Activated T-helper 1 cell treated with Interleukin-2 at 50 U/mL for 16 hours (primary cell): ENCODE data around the gene EXT2.

Experiments
- DNase-seq: peaks from one replicate; pipeline ENCODE4 v3.0.0-alpha.2; 2020; ENCODE audit warnings: low read depth

EXT2 gene

DNA sequence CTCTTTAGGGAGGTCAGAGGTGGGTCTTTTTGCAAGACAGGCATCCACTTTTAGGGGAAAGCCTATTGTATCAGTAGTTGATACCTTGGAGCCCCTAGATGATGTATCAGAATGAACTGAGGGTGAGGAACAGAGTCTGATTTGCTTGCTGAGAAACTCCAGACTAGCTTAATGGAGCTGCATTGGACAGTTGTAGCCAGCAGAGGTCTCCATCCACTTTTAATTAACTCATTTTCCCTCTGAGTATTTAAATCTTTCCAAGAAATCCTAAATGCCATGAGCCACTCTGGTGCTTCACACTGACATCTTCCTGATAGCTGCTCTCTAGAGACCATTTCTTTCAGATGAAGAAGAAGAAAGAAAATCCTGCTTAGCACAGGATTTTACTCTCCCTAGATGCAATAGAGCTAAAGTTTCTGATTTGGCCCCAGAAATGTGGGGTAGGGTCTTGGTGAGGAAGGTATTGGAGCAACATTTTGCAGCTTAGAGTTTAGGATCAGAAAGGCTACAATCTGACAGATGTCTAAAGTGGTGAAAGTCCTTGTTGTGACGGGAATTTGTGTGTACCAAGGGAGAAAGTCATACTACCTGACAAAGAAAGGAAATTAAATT lies 38.0 kb downstream of the EXT2 start:
- no peak for DNase-seq

DNA sequence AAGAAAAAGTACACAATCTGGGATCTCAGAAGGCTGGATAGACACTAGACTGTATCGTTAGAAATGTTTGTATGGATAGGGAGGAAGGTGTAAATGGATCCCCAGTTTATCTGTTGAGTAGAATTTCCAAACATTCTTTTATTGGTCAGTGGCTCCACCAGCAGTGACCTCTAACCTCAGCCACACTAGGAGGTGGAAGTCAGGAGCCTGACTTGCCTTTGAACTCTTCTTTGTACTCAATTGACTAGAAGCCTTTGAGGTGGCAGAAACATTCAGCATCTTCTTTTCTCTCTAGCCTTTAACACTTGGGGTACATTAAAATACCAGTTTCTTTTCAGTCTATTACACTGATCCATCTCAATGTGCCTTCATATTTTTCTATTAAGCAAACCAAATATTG lies 39.1 kb downstream of the EXT2 start:
- no peak for DNase-seq

DNA sequence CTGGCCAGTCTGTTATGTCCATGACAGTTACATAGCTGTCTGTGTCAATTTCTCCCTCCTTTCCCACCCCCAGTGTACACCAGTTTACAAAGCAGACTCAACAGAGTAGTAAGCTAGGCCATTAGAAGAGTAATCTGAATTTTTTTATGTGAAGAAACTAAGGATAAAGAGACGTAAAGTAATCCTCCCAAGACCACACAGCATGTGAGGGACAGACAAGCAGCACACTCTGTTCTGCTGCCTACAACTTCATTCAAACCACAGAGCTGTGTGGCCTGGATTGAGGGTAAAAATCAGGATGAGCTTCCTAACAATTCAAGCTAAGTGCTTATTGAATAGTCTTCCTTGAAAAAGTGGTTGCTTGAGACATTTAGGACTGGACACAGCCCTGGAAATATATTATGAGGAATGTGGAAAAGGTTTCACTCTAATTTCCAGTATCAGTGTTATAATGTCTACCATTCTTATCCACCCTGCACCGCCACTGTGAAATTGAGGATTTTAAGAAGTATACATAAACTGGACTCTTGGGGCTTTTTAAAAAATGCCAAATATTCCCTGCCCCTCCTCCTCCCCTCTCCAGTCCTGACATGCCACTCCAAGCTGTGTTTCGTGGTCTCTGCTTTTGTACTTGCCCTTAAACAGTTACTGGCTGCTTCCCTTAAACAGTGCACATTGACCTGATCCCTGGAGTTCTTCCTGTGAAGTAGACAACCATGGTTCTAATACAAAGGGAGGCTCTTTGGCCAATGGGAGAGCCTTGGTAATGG lies 40.9 kb downstream of the EXT2 start:
- DNase-seq: no peak

- DNase-seq: no peak
These were observed 41.6 kb downstream of the EXT2 start for GRCh38 chr11:44137057-44137456.

DNA sequence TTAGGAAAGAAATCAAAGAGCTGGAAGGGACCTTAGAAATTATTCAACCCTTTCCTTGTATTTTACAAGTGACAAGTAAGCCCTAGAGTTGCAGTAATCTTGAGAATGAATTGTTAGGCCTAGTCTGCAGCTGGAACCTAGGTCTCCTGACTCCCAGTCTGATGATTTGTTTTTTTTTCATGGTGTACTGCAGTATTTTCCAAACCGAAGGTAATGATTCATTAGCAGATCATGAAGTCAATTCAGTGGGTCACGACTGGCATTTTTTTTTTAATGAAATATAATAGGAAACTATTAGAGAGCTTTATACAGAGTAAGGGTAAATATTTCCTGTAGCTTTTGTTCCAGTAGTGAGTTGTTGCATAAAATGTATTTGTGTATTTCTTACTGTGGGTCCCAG lies 42.8 kb downstream of the EXT2 start:
- DNase-seq: no peak

GRCh38 chr11:44138980-44139379 lies 43.5 kb downstream of the EXT2 start:
- no peak for DNase-seq

GRCh38 chr11:44139565-44140330 lies 44.3 kb downstream of the EXT2 start:
- DNase-seq: no peak

DNA sequence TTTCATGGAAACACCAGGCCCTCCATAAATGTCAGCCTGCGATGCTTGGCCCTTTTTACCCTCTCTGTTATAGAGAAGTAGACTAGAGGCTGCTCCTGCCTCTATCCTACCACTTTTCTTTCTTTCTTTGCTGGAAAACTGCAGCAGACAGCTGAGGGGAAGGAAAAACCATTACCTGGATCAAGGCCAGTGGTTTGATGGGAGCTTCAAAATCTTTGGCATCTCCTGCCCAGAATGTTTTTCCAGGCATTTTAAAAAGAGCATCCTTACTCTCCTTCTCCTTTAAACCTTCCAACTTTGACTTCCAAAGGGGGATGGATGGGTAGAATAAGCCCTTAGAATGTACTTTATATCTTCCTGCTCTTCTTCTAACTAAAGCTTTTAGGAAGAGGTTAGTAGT lies 44.9 kb downstream of the EXT2 start:
- no peak for DNase-seq

- DNase-seq: no peak
These were observed 45.3 kb downstream of the EXT2 start for GRCh38 chr11:44140805-44141204.

DNA sequence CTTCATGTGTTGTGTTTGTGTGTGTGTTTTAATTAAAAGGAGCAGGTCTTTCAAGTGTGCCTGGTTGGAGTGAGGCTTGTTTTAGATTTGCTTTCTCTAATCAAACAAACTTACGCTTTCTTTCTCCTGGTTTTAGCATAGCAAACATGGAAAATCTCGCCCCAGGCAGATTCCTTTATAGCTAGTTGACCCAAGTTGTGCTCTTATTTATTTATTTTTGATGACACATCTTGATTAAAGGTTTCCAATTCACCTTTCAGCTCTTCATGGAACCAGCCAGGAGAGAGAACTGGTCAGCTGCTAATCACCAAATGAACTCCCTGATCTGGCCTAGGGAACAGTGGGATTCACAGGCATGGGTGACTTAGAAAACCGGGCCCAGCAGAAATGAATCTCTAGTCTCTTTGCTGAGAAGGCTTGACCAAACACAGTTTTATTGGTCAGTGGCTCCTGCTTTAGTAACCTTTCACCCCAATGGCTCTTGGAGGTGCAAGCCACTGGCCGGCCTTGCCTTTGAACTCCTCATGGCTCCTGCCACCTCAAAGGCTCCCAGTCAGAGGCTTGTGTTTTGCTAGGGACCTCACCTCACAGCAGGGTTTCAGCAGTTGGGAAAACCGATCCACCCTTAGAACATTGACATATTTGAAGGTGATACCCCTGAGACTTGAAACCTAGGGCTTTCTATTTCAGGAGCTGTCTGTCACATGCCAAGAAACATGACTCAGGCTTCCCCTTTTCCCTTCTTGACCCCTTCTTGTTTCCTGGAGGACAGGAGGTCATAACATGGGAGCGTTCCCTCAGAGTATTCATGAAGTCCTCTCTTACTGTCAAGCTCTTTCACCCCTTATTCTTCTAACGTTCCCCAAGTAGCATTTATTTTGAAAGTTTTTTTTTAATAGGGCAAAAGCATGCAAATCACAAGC lies 48.8 kb downstream of the EXT2 start:
- no peak for DNase-seq

DNA sequence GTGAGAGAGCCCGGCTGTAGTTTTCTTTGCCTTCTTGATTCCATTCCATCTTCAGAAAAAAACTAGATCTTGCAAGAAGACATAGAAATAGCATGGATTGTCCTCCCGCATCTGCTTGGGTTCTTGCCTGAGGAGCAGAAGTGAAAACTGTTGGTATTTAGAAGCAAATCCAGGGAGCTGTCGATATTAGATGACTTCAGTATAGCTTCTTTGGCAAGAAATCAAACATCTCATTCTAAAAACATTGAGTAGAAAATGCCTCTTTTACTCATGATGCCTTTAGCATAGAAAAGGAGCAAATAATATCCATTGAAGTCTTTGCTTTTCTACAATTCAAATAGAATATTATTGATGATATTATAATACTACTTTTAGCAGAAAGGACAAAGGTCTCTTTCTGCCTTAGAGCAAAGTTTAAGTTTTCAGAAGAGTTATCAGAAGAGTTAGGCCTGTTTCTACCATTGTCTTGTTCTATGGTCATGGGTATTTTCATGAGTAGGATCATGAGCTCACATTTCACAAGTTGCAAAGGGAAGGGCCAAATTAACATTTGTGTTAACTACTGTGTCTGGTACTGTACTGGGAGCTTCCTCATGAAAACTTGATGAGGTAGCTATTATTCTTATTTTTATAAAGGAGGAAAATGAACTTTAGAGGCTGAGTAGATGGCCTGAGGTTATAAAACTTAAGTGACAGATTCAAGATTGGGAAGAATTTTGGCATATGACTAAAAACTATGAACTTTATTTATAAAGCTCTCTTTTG lies 49.7 kb downstream of the EXT2 start:
- DNase-seq: no peak

- DNase-seq: no peak
These were observed 51.5 kb downstream of the EXT2 start for GRCh38 chr11:44146931-44147330.

DNA sequence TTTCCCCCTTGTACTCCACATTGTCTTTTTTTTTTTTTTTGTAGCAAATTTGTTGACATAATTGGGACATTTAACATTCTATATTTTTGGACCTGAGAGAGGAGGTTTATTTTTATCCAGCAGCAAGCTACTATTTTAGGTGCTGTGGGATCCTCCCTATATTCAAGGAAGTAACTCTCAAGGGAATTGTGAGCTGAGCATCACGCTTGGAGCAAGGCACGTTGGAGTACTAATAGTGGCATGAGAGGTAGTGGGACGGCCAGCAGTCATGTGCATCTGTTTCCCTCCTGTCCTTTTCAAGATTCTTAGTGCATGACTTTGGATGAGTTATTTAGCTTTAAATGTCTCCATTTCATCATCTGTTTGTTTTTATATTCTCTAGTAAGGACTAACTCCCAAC lies 52.3 kb downstream of the EXT2 start:
- no peak for DNase-seq

DNA sequence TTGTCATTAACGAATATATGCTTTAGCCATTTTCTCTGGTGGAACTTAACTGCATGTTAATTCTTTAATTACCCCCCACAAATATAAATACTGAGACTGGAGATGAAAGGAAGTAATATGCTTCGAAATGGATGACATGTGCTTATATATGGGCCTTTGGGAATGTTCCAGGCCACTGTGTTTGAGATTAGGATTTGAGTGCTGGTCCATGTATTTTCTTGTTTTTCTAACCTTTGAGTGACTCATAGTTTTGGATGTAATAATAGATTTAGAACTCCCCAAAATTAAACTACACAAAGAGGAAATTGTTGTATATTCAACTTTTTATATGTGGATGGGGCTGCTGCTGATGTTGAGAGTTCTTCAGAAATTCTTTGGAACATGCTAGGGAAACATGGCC lies 54.2 kb downstream of the EXT2 start:
- DNase-seq: no peak

DNA sequence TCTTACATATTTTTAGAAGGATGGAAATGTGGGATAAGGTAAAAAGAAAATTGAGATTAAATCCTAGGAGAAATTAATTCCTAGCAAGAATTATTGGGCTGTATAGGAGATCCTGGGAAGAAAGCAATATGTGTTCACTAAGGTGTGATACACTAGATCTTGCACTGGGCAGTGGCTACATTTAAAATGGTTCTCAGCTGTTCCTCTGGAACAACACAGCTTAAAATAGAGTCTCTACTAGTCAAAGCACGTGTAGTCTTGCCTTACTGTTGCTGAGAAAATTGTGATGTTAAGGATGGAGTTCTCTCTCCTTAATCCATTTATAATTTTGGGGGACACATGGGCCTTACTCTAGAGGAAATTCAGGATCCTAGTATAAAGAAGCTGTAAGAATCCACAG lies 54.9 kb downstream of the EXT2 start:
- DNase-seq: no peak

- DNase-seq: no peak
These were observed 61.5 kb downstream of the EXT2 start for GRCh38 chr11:44157019-44157418.

- no peak for DNase-seq
These were observed 62.9 kb downstream of the EXT2 start for GRCh38 chr11:44158384-44158783.

DNA sequence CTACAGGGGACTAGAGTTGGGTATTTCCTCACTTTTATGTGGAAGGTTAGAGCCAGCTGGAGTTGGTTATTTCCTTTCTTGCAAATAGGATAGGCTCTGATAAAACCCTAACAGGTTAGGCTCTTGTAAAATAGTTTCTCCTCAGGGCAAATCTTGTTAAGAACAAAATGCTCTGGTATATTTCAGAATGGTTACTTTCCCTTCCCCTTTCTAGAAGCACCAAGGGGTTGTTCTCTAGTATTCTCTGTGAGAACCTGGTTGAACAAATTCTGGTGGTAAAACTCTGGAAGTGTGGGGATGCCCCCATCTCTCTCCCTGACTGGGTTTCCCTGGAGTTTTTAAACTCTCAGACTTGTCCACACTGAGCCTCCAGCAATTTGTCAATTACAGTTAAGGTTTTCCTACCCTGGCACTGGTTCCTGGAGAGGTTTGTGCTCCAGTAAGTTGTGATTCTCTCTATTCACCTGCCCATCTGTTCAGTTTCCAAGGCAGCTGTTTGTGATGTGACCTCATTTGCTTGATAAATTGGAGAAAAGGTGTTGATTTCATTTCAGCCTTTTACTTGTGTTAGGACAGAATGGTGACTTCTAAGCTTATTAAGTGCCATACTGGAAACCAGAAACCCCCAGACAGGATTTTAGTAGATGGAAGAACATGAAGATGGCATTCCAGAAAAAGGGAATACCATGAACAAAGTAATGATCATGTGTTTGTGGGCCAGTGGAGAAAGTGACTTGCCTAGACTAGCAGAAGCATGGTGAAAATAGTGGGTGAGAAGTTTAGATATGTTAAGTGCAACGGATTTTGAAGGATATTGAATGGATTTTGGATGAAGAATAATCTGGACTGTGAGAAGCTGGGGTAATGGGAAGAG lies 64.6 kb downstream of the EXT2 start:
- no peak for DNase-seq

- no peak for DNase-seq
These were observed 66.5 kb downstream of the EXT2 start for GRCh38 chr11:44162004-44162403.

DNA sequence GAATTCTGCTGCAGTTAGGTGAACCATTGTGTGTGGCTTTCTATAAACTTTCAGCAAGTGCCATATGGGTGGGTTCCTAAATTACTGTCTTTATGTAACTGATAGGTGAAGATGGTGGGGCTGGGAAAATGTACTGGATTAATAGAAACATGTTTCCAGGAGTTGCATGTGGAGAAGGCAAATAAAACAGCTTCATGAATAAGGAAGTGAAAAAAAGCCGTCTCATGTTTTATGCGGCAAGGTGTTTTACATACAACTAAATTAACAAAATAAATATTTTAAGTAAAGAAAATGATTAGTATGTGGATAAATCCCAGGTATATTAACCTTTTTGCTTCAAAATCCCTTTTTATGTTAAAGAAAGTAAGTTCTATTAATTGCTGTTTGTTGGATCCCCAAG lies 67.2 kb downstream of the EXT2 start:
- DNase-seq: no peak
